ENCODE measurements around the gene TREML4.

TREML4 gene

DNA sequence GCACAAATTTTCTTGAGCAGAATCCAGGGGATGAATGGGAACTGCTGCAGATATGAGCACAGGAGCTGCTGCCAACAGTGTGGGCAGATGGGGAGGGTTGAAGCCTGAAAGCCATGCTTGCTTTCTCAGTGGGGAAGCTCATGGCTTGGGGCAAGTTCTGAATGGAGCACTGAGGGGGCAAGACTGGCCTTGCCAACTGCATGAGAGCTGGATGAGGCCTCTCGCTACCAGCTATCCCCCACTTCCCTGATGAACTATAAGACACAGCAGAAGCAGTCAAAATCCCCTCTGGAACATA, 30.0 kb downstream of the TREML4 start:
- CTCF ChIA-PET: interaction anchor here (0.6 to 1.8 kb wide), 4 partner anchors 14 to 218 kb away, joined by 3 to 6 read pairs (median 4); no protein-coding TSS in a partner anchor
- TF ChIP-seq ZNF202 (tag by site-specific recombination; IDR thresholded peaks at IDR 0.05; ENCODE audit: borderline replicate concordance) (no peak), GLIS1 (tag by site-specific recombination; IDR thresholded peaks at IDR 0.05) (peak; percentile 42; the same call in 1 of the 2 replicates), TCF7L2 (IDR thresholded peaks at IDR 0.05; ENCODE audit: borderline replicate concordance, low read depth, low read length) (no peak), ZFP69B (tag by site-specific recombination; IDR thresholded peaks at IDR 0.05) (no peak), ZFHX2 (tag by site-specific recombination; conservative IDR thresholded peaks at IDR 0.05) (peak; percentile 11; the same call in 1 of the 2 replicates), SETDB1 (IDR thresholded peaks at IDR 0.05; ENCODE audit: insufficient read length, low read length) (peak; percentile 59), ZBTB17 (tag by site-specific recombination; IDR thresholded peaks at IDR 0.05) (no peak)
- TF ChIP-seq, protein P1, sequence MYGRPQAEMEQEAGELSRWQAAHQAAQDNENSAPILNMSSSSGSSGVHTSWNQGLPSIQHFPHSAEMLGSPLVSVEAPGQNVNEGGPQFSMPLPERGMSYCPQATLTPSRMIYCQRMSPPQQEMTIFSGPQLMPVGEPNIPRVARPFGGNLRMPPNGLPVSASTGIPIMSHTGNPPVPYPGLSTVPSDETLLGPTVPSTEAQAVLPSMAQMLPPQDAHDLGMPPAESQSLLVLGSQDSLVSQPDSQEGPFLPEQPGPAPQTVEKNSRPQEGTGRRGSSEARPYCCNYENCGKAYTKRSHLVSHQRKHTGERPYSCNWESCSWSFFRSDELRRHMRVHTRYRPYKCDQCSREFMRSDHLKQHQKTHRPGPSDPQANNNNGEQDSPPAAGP (tag by site-specific recombination; IDR thresholded peaks at IDR 0.05): no peak
- TF ChIP-seq, protein P2, sequence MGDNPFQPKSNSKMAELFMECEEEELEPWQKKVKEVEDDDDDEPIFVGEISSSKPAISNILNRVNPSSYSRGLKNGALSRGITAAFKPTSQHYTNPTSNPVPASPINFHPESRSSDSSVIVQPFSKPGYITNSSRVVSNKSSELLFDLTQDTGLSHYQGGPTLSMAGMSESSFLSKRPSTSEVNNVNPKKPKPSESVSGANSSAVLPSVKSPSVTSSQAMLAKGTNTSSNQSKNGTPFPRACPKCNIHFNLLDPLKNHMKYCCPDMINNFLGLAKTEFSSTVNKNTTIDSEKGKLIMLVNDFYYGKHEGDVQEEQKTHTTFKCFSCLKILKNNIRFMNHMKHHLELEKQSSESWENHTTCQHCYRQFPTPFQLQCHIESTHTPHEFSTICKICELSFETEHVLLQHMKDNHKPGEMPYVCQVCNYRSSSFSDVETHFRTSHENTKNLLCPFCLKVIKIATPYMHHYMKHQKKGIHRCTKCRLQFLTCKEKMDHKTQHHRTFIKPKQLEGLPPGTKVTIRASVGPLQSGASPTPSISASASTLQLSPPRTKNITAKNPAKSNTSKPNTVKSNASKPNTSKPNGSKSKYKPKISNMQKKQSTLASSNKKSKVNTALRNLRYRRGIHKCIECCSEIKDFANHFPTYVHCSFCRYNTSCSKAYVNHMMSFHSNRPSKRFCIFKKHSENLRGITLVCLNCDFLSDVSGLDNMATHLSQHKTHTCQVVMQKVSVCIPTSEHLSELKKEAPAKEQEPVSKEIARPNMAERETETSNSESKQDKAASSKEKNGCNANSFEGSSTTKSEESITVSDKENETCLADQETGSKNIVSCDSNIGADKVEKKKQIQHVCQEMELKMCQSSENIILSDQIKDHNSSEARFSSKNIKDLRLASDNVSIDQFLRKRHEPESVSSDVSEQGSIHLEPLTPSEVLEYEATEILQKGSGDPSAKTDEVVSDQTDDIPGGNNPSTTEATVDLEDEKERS (tag by site-specific recombination; IDR thresholded peaks at IDR 0.05): 0 out of 2 replicates have a peak, but pooled peaks have one; percentile 1
- no peak overlapping the region for H3K4me3 ChIP-seq (ENCODE audit: low read depth, low read length)
- H3K4me1 ChIP-seq (ENCODE audit: control insufficient read depth, insufficient read depth, low read length): peaks cover 24% of the 10 kb centered on the region
- H3K27ac ChIP-seq (ENCODE audit: extremely low read depth, low read depth, low read length): peak overlapping the region; percentile 80
- POLR2A ChIA-PET: no interaction called here
- H3K36me3 ChIP-seq (ENCODE audit: control insufficient read depth in 2 of 2, insufficient read depth in 1 of 2, low read length in 2 of 2): no peaks in the 10 kb centered on the region
- H3K9me3 ChIP-seq (ENCODE audit: control insufficient read depth, insufficient read depth, low read depth, low read length): no peaks in the 10 kb centered on the region; the same call in 1 of the 2 replicates

DNA sequence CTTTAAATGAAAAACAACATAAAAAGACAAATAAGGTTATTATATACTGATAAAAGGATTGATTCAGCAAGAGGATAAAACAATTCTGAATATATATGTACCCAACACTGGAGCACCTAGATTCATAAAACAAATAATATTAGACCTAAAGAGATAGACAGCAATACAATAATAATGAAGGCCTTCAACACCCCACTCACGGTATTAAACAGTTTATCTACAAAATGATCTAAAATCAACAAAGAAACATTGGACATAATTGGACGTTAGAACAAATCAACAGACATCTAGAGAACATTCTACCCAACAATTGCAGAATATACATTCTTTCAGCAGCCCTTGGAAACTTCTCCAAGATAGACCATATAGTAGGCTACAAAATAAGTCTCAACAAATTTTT, 34.3 kb downstream of the TREML4 start:
- no peak overlapping the region for H3K4me3 ChIP-seq (ENCODE audit: low read depth, low read length)
- no peaks in the 10 kb centered on the region for H3K36me3 ChIP-seq (ENCODE audit: control insufficient read depth in 2 of 2, insufficient read depth in 1 of 2, low read length in 2 of 2)
- ChIA-PET CTCF (no interaction called here), POLR2A (interaction anchor here (0.6 kb wide), 1 partner anchor 271 kb away, joined by 3 read pairs; no protein-coding TSS in a partner anchor)
- H3K4me1 ChIP-seq (ENCODE audit: control insufficient read depth, insufficient read depth, low read length): peaks cover 8% of the 10 kb centered on the region
- TF ChIP-seq ZNF707 (tag by site-specific recombination; IDR thresholded peaks at IDR 0.05) (peak; percentile 88), ZNF548 (tag by site-specific recombination; IDR thresholded peaks at IDR 0.05) (no peak)
- no peaks in the 10 kb centered on the region; the same call in 1 of the 2 replicates for H3K9me3 ChIP-seq (ENCODE audit: control insufficient read depth, insufficient read depth, low read depth, low read length)
- no peak overlapping the region for H3K27ac ChIP-seq (ENCODE audit: extremely low read depth, low read depth, low read length)

DNA sequence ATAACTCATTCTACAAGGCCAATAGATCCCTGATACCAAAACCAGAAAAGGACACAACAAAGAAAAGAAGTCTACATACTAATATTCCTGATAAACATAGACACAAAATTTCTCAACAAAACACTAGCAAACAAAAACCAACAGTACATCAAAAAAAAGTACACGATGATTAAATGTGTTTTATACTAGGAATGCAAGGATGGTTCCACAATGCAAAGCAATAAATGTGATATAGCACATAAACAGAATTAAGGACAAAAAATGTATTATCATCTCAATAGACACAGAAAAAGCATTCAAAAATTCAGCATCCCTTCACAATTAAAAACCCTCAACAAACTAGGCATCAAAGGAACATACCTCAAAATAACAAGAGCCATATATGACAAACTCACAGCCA, 35.1 kb downstream of the TREML4 start:
- TF ChIP-seq ZNF302 (tag by site-specific recombination; IDR thresholded peaks at IDR 0.05; ENCODE audit: low read depth) (no peak), SETDB1 (IDR thresholded peaks at IDR 0.05; ENCODE audit: insufficient read length, low read length) (peak; percentile 34), ZNF768 (tag by site-specific recombination; IDR thresholded peaks at IDR 0.05) (no peak), ZFP69B (tag by site-specific recombination; IDR thresholded peaks at IDR 0.05) (no peak), ZNF211 (tag by site-specific recombination; IDR thresholded peaks at IDR 0.05; ENCODE audit: low read depth) (no peak), ZNF701 (tag by site-specific recombination; IDR thresholded peaks at IDR 0.05) (no peak)
- TF ChIP-seq, protein P3, sequence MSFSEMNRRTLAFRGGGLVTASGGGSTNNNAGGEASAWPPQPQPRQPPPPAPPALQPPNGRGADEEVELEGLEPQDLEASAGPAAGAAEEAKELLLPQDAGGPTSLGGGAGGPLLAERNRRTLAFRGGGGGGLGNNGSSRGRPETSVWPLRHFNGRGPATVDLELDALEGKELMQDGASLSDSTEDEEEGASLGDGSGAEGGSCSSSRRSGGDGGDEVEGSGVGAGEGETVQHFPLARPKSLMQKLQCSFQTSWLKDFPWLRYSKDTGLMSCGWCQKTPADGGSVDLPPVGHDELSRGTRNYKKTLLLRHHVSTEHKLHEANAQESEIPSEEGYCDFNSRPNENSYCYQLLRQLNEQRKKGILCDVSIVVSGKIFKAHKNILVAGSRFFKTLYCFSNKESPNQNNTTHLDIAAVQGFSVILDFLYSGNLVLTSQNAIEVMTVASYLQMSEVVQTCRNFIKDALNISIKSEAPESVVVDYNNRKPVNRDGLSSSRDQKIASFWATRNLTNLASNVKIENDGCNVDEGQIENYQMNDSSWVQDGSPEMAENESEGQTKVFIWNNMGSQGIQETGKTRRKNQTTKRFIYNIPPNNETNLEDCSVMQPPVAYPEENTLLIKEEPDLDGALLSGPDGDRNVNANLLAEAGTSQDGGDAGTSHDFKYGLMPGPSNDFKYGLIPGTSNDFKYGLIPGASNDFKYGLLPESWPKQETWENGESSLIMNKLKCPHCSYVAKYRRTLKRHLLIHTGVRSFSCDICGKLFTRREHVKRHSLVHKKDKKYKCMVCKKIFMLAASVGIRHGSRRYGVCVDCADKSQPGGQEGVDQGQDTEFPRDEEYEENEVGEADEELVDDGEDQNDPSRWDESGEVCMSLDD (tag by site-specific recombination; IDR thresholded peaks at IDR 0.05): no peak
- Histone ChIP-seq H3K27ac (ENCODE audit: extremely low read depth, low read depth, low read length) (no peak overlapping the region), H3K36me3 (ENCODE audit: control insufficient read depth in 2 of 2, insufficient read depth in 1 of 2, low read length in 2 of 2) (no peaks in the 10 kb centered on the region), H3K4me1 (ENCODE audit: control insufficient read depth, insufficient read depth, low read length) (peaks cover under 1% of the 10 kb centered on the region; the same call in 1 of the 2 replicates), H3K4me3 (ENCODE audit: low read depth, low read length) (no peak overlapping the region), H3K9me3 (ENCODE audit: control insufficient read depth, insufficient read depth, low read depth, low read length) (no peaks in the 10 kb centered on the region; the same call in 1 of the 2 replicates)
- CTCF ChIA-PET: no interaction called here
- POLR2A ChIA-PET: no interaction called here
